Esophagus muscularis mucosa (tissue), 4 donors: Measurements from ENCODE around the gene LDLRAD2. TPM values are rescaled to one million over a fixed set of nuclear protein-coding genes. Genes with fewer than 3 reads are reported as not detected.

ENCODE experiments used
- DNase-seq: peaks from one replicate; pipeline ENCODE4 v3.0.0-alpha.2; 2017; ENCODE audit errors: extremely low spot score
- H3K27ac ChIP-seq, 4 donors: fragments of 200-600 bp; sonication (generic); replicated peaks in 1 of 4; 1 replicate in 3 of 4; 2 replicates in 1 of 4; pipeline ENCODE4 v1.5.1; 2016 to 2019; ENCODE audit warnings: mild to moderate bottlenecking in 1 of 4
- H3K27me3 ChIP-seq, 4 donors: fragments of 200-600 bp; sonication (generic); one replicate each; pipeline versions ENCODE4 v1.5.1 to v1.6.0; 2016 to 2019
- H3K36me3 ChIP-seq, 4 donors: fragments of 200-600 bp; sonication (generic); one replicate each; pipeline ENCODE4 v1.5.1; 2016 to 2019
- H3K4me1 ChIP-seq, 4 donors: fragments of 200-600 bp; sonication (generic); one replicate each; pipeline ENCODE4 v1.5.1; 2016 to 2019
- H3K4me3 ChIP-seq, 4 donors: fragments of 200-600 bp; sonication (generic); 1 replicate in 2 of 4; 2 replicates in 2 of 4; pipeline ENCODE4 v1.5.1; 2016 to 2019; ENCODE audit warnings: mild to moderate bottlenecking in 4 of 4, moderate library complexity in 1 of 4
- H3K9me3 ChIP-seq, 4 donors: fragments of 200-600 bp; sonication (generic); 1 replicate in 3 of 4; 2 replicates in 1 of 4; pipeline ENCODE4 v1.5.1; 2016 to 2019
- EP300 ChIP-seq: sonication (generic); formaldehyde crosslinking; IDR thresholded peaks from one replicate; pipeline ENCODE4 v1.6.1; 2017; ENCODE audit warnings: antibody characterized with exemption
- POLR2A ChIP-seq: fragments of 450-650 bp; IDR thresholded peaks from one replicate; pipeline ENCODE4 v1.6.1; 2017; ENCODE audit warnings: antibody characterized with exemption, moderate library complexity, mild to moderate bottlenecking, low read depth
- POLR2AphosphoS5 ChIP-seq, 2 donors: sonication (generic); formaldehyde crosslinking; IDR thresholded peaks; one replicate each; pipeline ENCODE4 v1.6.1; 2017; ENCODE audit warnings: antibody characterized with exemption in 2 of 2
- WGBS: methylation state at CpG from one replicate; pipeline ENCODE4 v1.1.5; 2018; 5-methylcytosine and 5-hydroxymethylcytosine counted together
- intact Hi-C: fragments of 100-400 bp; cut with DNase I; formaldehyde crosslinking; loops from one replicate; pipeline ENCODE4 v1.15.1; 2023
- total RNA-seq, 4 donors: library from RNA; depleted of rRNA; stranded (reverse); fragments of >200 nt; gene quantifications; one replicate each; pipeline versions ENCODE4 v1.1.0 to v1.2.1, GENCODE V29; 2016
- TF ChIP-seq, protein P1 (sequence below), 3 experiments: fragments of 200-600 bp in 2 of 3; fragments of 450-650 bp in 1 of 3; sonication (generic) in 2 of 3; IDR thresholded peaks; one replicate each; pipeline ENCODE4 v1.5.1; 2017 to 2019; ENCODE audit warnings: antibody characterized with exemption in 3 of 3, mild to moderate bottlenecking in 2 of 3, moderate library complexity in 1 of 3

The LDLRAD2 gene
- total RNA-seq, 4 donors from 2014 or later = not detected

DNA sequence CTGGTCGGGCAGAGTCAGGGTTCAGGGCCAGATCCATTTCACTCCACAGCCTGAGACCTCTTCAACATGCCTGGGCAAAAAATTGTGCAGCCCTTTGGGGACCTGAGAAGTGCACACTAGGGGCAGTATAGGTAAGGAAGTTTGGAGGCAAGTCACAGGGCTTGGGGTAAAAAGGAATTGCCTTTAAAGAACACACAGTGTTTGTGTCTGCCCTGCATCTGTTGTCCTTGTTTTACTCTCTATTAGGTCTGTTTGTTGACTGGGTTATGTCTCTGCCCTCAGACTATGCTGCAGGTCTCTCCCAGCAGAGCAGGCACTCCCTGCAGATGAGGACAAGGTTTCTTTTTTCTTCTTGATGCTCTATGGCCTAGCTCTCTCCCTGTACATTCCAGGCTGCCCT is 22.0 kb downstream of the LDLRAD2 start:
- TF ChIP-seq EP300 = no peak
- TF ChIP-seq, protein P1, sequence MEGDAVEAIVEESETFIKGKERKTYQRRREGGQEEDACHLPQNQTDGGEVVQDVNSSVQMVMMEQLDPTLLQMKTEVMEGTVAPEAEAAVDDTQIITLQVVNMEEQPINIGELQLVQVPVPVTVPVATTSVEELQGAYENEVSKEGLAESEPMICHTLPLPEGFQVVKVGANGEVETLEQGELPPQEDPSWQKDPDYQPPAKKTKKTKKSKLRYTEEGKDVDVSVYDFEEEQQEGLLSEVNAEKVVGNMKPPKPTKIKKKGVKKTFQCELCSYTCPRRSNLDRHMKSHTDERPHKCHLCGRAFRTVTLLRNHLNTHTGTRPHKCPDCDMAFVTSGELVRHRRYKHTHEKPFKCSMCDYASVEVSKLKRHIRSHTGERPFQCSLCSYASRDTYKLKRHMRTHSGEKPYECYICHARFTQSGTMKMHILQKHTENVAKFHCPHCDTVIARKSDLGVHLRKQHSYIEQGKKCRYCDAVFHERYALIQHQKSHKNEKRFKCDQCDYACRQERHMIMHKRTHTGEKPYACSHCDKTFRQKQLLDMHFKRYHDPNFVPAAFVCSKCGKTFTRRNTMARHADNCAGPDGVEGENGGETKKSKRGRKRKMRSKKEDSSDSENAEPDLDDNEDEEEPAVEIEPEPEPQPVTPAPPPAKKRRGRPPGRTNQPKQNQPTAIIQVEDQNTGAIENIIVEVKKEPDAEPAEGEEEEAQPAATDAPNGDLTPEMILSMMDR (IDR thresholded peaks at IDR 0.05) = no peak
- TF ChIP-seq POLR2AphosphoS5 (IDR thresholded peaks at IDR 0.05) = no peak
- no peak for TF ChIP-seq POLR2A
- Histone ChIP-seq H3K4me1 (peaks cover 0 to 2% (median 0%) of the 10 kb centered on the region in 4 donors), H3K36me3 (peaks cover 98 to 100% (median 100%) of the 10 kb centered on the region in 4 donors), H3K4me3 (no peak overlapping the region), H3K27ac (no peak overlapping the region), H3K9me3 (peaks cover 0 to 9% (median 0%) of the 10 kb centered on the region in 4 donors), H3K27me3 (no peaks in the 10 kb centered on the region)
- 88% methylated on average over 1 of the region's 1 CpG for WGBS
- intact Hi-C loops = no loop called here
- DNase-seq = no peak

DNA sequence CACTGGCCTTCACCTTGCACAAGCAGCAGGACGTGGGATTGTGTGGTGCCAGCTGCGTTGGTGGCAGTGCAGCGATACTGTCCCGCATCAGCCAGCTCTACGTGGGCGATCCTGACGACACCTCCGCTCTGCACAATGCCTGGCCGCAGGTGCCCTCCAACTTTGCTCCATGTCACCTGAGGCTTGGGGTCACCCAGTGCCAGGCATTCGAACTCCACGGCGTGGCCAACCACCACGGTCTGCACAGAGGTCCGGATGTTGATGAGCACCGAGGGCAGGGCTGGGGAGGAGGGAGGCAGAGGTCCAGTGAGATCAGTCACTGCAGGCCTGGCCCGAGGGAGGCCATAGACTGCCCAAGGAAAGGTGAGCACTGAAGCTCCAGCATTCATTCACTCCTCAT is 22.6 kb downstream of the LDLRAD2 start:
- intact Hi-C loops = no loop called here
- no peak overlapping the region for H3K27ac ChIP-seq
- 96% methylated on average over 15 of the region's 16 CpGs for WGBS
- peaks cover 98 to 100% (median 100%) of the 10 kb centered on the region in 4 donors for H3K36me3 ChIP-seq
- no peaks in the 10 kb centered on the region for H3K27me3 ChIP-seq
- no peak overlapping the region for H3K4me3 ChIP-seq
- peaks cover 0 to 2% (median 0%) of the 10 kb centered on the region in 4 donors for H3K4me1 ChIP-seq
- H3K9me3 ChIP-seq = peaks cover 0 to 9% (median 0%) of the 10 kb centered on the region in 4 donors
- DNase-seq = no peak
- no peak for TF ChIP-seq POLR2A
- no peak for TF ChIP-seq POLR2AphosphoS5 (IDR thresholded peaks at IDR 0.05)
- TF ChIP-seq, protein P1 (IDR thresholded peaks at IDR 0.05) = no peak
- TF ChIP-seq EP300 = no peak

DNA sequence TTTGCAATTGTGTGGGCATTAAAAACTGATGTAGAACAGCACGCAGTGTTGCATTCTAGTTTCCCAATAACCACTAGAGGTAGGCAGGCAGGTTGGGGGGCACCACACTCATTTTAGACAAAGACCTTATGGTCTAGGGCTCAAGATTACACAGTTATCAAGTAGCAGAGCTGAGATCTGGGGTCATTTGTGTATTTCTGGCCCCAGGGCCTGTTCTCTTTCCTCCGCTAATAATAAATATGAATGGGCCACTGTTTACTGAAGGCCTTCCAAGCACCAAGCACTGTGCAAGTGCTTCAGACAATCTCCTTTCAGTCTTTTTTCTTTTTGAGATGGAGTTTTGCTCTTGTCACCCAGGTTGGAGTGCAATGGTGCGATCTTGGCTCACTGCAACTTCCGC is 23.9 kb downstream of the LDLRAD2 start:
- peaks cover 0 to 9% (median 0%) of the 10 kb centered on the region in 4 donors for H3K9me3 ChIP-seq
- DNase-seq = no peak
- peaks cover 0 to 2% (median 0%) of the 10 kb centered on the region in 4 donors for H3K4me1 ChIP-seq
- TF ChIP-seq POLR2AphosphoS5 (IDR thresholded peaks at IDR 0.05) = no peak
- TF ChIP-seq, protein P1 (IDR thresholded peaks at IDR 0.05) = no peak
- TF ChIP-seq POLR2A = no peak
- TF ChIP-seq EP300 = no peak
- peaks cover 98 to 100% (median 100%) of the 10 kb centered on the region in 4 donors for H3K36me3 ChIP-seq
- 94% methylated on average over 4 of the region's 4 CpGs for whole genome bisulfite sequencing
- no peak overlapping the region for H3K4me3 ChIP-seq
- no peaks in the 10 kb centered on the region for H3K27me3 ChIP-seq
- intact Hi-C loops = no loop called here
- no peak overlapping the region for H3K27ac ChIP-seq

DNA sequence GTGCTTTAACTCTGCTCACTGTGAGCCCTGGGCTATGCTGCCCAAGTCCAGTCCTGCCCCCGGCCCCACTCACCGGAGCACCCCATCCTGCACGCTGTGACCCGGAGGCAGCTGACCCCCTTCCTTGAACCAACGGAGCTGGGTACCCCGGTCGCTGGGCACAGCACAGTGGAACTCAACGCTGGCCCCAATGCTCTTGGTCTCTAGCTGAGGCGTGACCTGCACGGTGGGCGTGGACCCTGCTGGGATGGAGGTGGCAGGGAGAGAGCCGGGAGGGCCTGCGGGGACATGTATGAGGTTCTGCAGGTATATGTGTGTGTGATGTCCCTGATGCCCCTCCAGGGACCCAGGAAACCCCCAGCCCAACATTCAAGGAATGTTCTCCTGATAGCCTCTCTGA is 24.7 kb downstream of the LDLRAD2 start:
- no peak for DNase-seq

More for the DNA sequence above, 24.7 kb downstream of the LDLRAD2 start:
- intact Hi-C loops = no loop called here
- H3K9me3 ChIP-seq = peaks cover 0 to 9% (median 0%) of the 10 kb centered on the region in 4 donors
- H3K36me3 ChIP-seq = peaks cover 98 to 100% (median 100%) of the 10 kb centered on the region in 4 donors
- H3K4me1 ChIP-seq = peaks cover 0 to 2% (median 0%) of the 10 kb centered on the region in 4 donors
- no peaks in the 10 kb centered on the region for H3K27me3 ChIP-seq
- TF ChIP-seq, protein P1 (IDR thresholded peaks at IDR 0.05) = no peak
- TF ChIP-seq EP300 (no peak), POLR2A (no peak), POLR2AphosphoS5 (IDR thresholded peaks at IDR 0.05) (no peak)
- H3K4me3 ChIP-seq = no peak overlapping the region
- H3K27ac ChIP-seq = no peak overlapping the region
- WGBS = 90% methylated on average over 2 of the region's 13 CpGs
